Measurements from ENCODE around the gene GTPBP4. TPM values are rescaled to one million over a fixed set of nuclear protein-coding genes. Genes with fewer than 3 reads are reported as not detected.

GTPBP4 gene
- total RNA-seq, 4 donors from 2014 or later: 28.9 to 104 (median 40.0) TPM

GRCh38 chr10:958106-958505 lies 30.1 kb upstream of the GTPBP4 start:
- no peak for DNase-seq (ENCODE audit: low spot score)
- ATAC-seq (ENCODE audit: low FRiP score): no peak
- TF ChIP-seq CTCF (IDR thresholded peaks at IDR 0.05): no peak

GRCh38 chr10:958856-959255 lies 29.4 kb upstream of the GTPBP4 start:
- DNase-seq (ENCODE audit: low spot score): no peak
- no peak for TF ChIP-seq CTCF (IDR thresholded peaks at IDR 0.05)
- ATAC-seq (ENCODE audit: low FRiP score): no peak

- no peak for TF ChIP-seq CTCF (IDR thresholded peaks at IDR 0.05)
- no peak for ATAC-seq (ENCODE audit: low FRiP score)
Observed at GRCh38 chr10:962342-962741, 25.9 kb upstream of the GTPBP4 start.

GRCh38 chr10:963186-963585 lies 25.0 kb upstream of the GTPBP4 start:
- DNase-seq (ENCODE audit: low spot score): no peak
- no peak for TF ChIP-seq CTCF (IDR thresholded peaks at IDR 0.05)
- no peak for ATAC-seq (ENCODE audit: low FRiP score)

More at GRCh38 chr10:962342-962741, 25.9 kb upstream of the GTPBP4 start:
- DNase-seq (ENCODE audit: low spot score): no peak

- ATAC-seq (ENCODE audit: low FRiP score): no peak
- DNase-seq (ENCODE audit: low spot score): no peak
- no peak for TF ChIP-seq CTCF (IDR thresholded peaks at IDR 0.05)
Observed at GRCh38 chr10:963655-964054, 24.6 kb upstream of the GTPBP4 start.

- TF ChIP-seq CTCF (IDR thresholded peaks at IDR 0.05): no peak
- ATAC-seq (ENCODE audit: low FRiP score) (no peak), DNase-seq (ENCODE audit: low spot score) (no peak)
Observed at GRCh38 chr10:964321-964987, 23.8 kb upstream of the GTPBP4 start.

GRCh38 chr10:964988-965417 lies 23.2 kb upstream of the GTPBP4 start:
- TF ChIP-seq CTCF (IDR thresholded peaks at IDR 0.05): no peak
- DNase-seq (ENCODE audit: low spot score) (no peak), ATAC-seq (ENCODE audit: low FRiP score) (no peak)
